HG02840 (cell line): ENCODE measurements around the gene ZPLD1.

Source experiments
- ATAC-seq: cut with Tn5 transposase; IDR thresholded peaks from one replicate; pipeline ENCODE4 v1.9.1; 2021; ENCODE audit warnings: mild to moderate bottlenecking, moderate library complexity, moderate number of reproducible peaks; ENCODE audit not compliant: unreplicated experiment, low FRiP score

ZPLD1 gene

GRCh38 chr3:102521246-102521645 lies 86.4 kb downstream of the ZPLD1 start:
- no peak for ATAC-seq

GRCh38 chr3:102525624-102526023 lies 90.8 kb downstream of the ZPLD1 start:
- no peak for ATAC-seq

- ATAC-seq, result no peak
These were observed 92.0 kb downstream of the ZPLD1 start for GRCh38 chr3:102526865-102527264.

DNA sequence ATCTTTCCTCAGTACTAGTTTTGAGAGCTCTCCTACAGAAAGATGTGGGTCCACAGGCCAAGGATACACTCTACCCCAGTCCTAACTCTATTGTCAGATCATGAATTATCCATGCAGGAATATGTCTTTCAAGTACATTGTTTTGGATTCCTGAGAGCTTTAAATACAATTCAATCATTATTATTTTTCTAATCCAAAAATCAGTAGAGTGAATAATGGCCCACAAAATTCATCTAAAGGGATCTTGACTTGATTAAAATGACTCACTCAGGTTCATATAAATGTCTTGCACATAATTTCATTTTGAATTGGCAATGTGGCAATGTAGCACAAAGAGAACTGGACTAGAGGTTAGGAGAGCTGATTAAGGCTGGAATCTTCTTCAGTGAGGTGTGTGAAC lies 93.9 kb downstream of the ZPLD1 start:
- no peak for ATAC-seq
